Measurements from ENCODE around the gene TRIO.

Gene TRIO

GRCh38 chr5:14197056-14197455 lies 53.9 kb downstream of the TRIO start:
- TF ChIP-seq, protein P1, sequence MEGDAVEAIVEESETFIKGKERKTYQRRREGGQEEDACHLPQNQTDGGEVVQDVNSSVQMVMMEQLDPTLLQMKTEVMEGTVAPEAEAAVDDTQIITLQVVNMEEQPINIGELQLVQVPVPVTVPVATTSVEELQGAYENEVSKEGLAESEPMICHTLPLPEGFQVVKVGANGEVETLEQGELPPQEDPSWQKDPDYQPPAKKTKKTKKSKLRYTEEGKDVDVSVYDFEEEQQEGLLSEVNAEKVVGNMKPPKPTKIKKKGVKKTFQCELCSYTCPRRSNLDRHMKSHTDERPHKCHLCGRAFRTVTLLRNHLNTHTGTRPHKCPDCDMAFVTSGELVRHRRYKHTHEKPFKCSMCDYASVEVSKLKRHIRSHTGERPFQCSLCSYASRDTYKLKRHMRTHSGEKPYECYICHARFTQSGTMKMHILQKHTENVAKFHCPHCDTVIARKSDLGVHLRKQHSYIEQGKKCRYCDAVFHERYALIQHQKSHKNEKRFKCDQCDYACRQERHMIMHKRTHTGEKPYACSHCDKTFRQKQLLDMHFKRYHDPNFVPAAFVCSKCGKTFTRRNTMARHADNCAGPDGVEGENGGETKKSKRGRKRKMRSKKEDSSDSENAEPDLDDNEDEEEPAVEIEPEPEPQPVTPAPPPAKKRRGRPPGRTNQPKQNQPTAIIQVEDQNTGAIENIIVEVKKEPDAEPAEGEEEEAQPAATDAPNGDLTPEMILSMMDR (IDR thresholded peaks at IDR 0.05; ENCODE audit: control extremely low read depth, extremely low read depth, low read depth, missing control alignments) = no peak
- CTCF ChIA-PET = interaction anchor here (0.8 to 1.1 kb wide), 3 partner anchors 8 to 89 kb away, joined by 3 read pairs; no protein-coding TSS in a partner anchor
- POLR2A ChIA-PET = no interaction called here
- no peak for DNase-seq (ENCODE audit: extremely low spot score)

DNA sequence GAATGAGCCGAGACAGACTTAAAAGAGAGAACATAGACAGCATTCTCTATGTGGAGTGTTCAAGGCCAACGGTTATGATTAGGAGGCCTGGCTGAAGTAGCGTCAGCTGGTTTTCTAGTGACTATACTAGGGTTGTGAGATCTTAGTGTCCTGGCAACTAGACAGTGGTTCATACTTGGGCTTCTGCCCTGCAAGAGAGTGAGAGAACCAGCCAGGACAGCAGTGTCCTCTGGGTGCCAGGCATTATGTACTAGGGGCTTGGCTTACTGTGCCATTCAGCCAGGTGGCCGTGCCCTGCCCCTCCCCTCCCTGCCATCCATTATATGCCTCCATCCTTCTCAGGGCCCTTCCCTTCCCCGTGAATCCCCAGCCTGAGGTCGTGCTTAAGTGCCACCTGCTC lies 56.8 kb downstream of the TRIO start:
- TF ChIP-seq, protein P1 (IDR thresholded peaks at IDR 0.05; ENCODE audit: control extremely low read depth, extremely low read depth, low read depth, missing control alignments) = no peak
- ChIA-PET CTCF (interaction anchor here (0.9 to 1.6 kb wide), 4 partner anchors 9 to 70 kb away, joined by 3 to 7 read pairs (median 4); no protein-coding TSS in a partner anchor), POLR2A (no interaction called here)
- no peak for DNase-seq (ENCODE audit: extremely low spot score)

DNA sequence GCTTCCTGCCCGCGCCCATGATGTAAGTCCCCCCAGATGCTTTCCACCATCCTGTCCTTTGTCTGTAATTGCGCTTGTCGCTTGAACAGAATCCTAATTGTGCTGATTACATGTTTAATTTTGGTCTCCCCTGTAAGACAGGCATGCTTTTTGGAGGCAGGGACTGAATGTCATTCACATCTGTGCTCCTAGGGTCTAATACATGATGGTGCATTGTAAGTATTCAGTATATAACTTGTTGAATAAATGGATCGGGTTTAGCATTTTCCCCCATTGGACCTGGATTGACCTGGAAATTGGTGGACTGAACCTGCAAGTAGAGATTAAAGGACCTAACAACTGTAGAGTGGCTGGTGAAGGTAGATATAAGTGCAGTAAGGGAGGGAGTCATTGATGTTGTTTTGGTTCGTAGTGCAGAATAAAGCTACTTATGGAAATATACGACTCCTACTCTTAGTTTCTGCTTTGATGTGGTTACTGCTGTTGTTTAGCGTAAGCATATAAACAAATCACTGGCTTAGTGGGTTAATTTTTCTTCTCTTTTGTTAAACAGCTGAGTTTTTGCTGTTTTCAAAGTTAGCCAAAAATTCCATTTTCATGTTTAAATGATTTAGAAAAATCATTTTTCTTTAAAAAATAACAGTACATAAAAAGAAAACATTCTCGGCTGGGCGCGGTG lies 57.3 kb downstream of the TRIO start:
- DNase-seq (ENCODE audit: extremely low spot score) = no peak
- ChIA-PET POLR2A (interaction anchor here (0.6 kb wide), 1 partner anchor 48 kb away, joined by 4 read pairs; no protein-coding TSS in a partner anchor), CTCF (interaction anchor here (1.2 to 1.6 kb wide), 3 partner anchors 10 to 28 kb away, joined by 3 to 7 read pairs (median 3); no protein-coding TSS in a partner anchor)
- TF ChIP-seq, protein P1 (IDR thresholded peaks at IDR 0.05; ENCODE audit: control extremely low read depth, extremely low read depth, low read depth, missing control alignments) = no peak

- CTCF ChIA-PET = interaction anchor here (1.2 to 1.5 kb wide), 4 partner anchors 10 to 69 kb away, joined by 3 to 6 read pairs (median 4); no protein-coding TSS in a partner anchor
- TF ChIP-seq, protein P1 (IDR thresholded peaks at IDR 0.05; ENCODE audit: control extremely low read depth, extremely low read depth, low read depth, missing control alignments) = no peak
- DNase-seq (ENCODE audit: extremely low spot score) = no peak
- POLR2A ChIA-PET = interaction anchor here (0.6 kb wide), 1 partner anchor 47 kb away, joined by 4 read pairs; no protein-coding TSS in a partner anchor
Observed at GRCh38 chr5:14201325-14202045, 58.3 kb downstream of the TRIO start.

DNA sequence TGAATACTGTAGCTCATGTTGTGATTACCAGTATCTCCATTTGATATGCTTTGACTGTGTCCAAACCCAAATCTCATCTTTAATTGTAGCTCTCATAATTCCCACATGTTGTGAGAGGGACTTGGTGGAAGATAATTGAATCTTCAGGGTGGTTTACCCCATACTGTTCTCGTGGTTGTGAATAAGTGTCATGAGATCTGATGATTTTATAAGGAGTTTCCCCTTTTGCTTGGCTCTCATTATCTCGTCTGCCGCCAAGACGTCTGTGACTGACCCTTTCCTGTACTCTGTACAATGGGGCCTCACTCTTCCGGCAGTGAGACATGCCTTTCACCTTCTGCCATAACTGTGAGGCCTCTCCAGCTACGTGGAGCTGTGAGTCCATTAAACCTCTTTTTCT lies 59.3 kb downstream of the TRIO start:
- no peak for DNase-seq (ENCODE audit: extremely low spot score)
- TF ChIP-seq, protein P1 (IDR thresholded peaks at IDR 0.05; ENCODE audit: control extremely low read depth, extremely low read depth, low read depth, missing control alignments) = no peak
- POLR2A ChIA-PET = interaction anchor here (0.6 to 0.7 kb wide), 2 partner anchors 12 to 17 kb away, joined by 5 to 10 read pairs; no protein-coding TSS in a partner anchor
- CTCF ChIA-PET = interaction anchor here (0.8 to 2.3 kb wide), 6 partner anchors 8 to 68 kb away, joined by 3 to 6 read pairs (median 4); no protein-coding TSS in a partner anchor

GRCh38 chr5:14204011-14204670 lies 61.0 kb downstream of the TRIO start:
- POLR2A ChIA-PET = no interaction called here
- no peak for DNase-seq (ENCODE audit: extremely low spot score)
- CTCF ChIA-PET = interaction anchor here (1.0 to 2.3 kb wide), 7 partner anchors 10 to 66 kb away, joined by 3 to 9 read pairs (median 5); no protein-coding TSS in a partner anchor
- TF ChIP-seq, protein P1 (IDR thresholded peaks at IDR 0.05; ENCODE audit: control extremely low read depth, extremely low read depth, low read depth, missing control alignments) = no peak
